Uterus (tissue), 4 donors: ENCODE results near the gene SPTLC2. TPM values are rescaled to one million over a fixed set of nuclear protein-coding genes. Genes with fewer than 3 reads are reported as not detected.

ENCODE experiments used
- DNase-seq, 2 donors: peaks; one replicate each; pipeline ENCODE4 v3.0.0-alpha.2; 2019 to 2020
- H3K27ac ChIP-seq, 2 donors: fragments of 200-600 bp; sonication (generic); 1 replicate in 1 of 2; 2 replicates in 1 of 2; pipeline ENCODE4 v1.5.1; 2016 to 2018
- H3K27me3 ChIP-seq, 2 donors: fragments of 200-600 bp; sonication (generic); one replicate each; pipeline ENCODE4 v1.5.1; 2018 to 2019; ENCODE audit warnings: control low read depth in 1 of 2
- H3K36me3 ChIP-seq, 2 donors: fragments of 200-600 bp; sonication (generic); one replicate each; pipeline ENCODE4 v1.5.1; 2019; ENCODE audit warnings: control low read depth in 1 of 2
- H3K4me1 ChIP-seq, 2 donors: fragments of 200-600 bp; sonication (generic); one replicate each; pipeline ENCODE4 v1.5.1; 2018 to 2019; ENCODE audit warnings: control low read depth in 1 of 2
- H3K4me3 ChIP-seq, 2 donors: fragments of 200-600 bp; sonication (generic); 1 replicate in 1 of 2; 2 replicates in 1 of 2; pipeline ENCODE4 v1.5.1; 2018 to 2019; ENCODE audit warnings: mild to moderate bottlenecking in 1 of 2
- H3K9me3 ChIP-seq, 2 donors: fragments of 200-600 bp; sonication (generic); one replicate each; pipeline ENCODE4 v1.5.1; 2019; ENCODE audit warnings: control low read depth in 1 of 2
- CTCF ChIP-seq, 4 experiments: fragments of 200-600 bp in 2 of 4; fragments of 450-650 bp in 2 of 4; sonication (generic) in 2 of 4; IDR thresholded peaks; one replicate each; pipeline ENCODE4 v1.5.1; 2016 to 2019; ENCODE audit warnings: antibody characterized with exemption in 4 of 4, mild to moderate bottlenecking in 2 of 4, moderate library complexity in 1 of 4
- POLR2A ChIP-seq, 2 donors: fragments of 450-650 bp; IDR thresholded peaks; one replicate each; pipeline ENCODE4 v1.6.1; 2016; ENCODE audit warnings: antibody characterized with exemption in 2 of 2, mild to moderate bottlenecking in 1 of 2, moderate library complexity in 1 of 2
- intact Hi-C: fragments of 100-400 bp; cut with DNase I; formaldehyde crosslinking; loops from one replicate; pipeline ENCODE4 v1.15.1; 2023; ENCODE audit warnings: low total_unique reads
- total RNA-seq, 4 donors: library from RNA; depleted of rRNA in 3 of 4; stranded (reverse); fragments of >200 nt in 3 of 4; gene quantifications; one replicate each; pipeline versions ENCODE4 v1.1.0 to v1.2.4, GENCODE V29; 2014 to 2023
- donor health status: DM: yes; HTN: yes; CAD: no.

SPTLC2 gene
- total RNA-seq, 4 donors from 2014 or later, result 12.3 to 64.2 (median 32.1) TPM

GRCh38 chr14:77585385-77585784 is 31.1 kb downstream of the SPTLC2 start:
- Histone ChIP-seq H3K27ac (no peak overlapping the region), H3K4me3 (no peak overlapping the region), H3K27me3 (no peaks in the 10 kb centered on the region), H3K36me3 (no peaks in the 10 kb centered on the region), H3K9me3 (no peaks in the 10 kb centered on the region), H3K4me1 (no peaks in the 10 kb centered on the region)
- TF ChIP-seq POLR2A (IDR thresholded peaks at IDR 0.05) (no peak), CTCF (IDR thresholded peaks at IDR 0.05) (no peak)
- DNase-seq, result no peak
- intact Hi-C loops, result no loop called here

- Histone ChIP-seq H3K27ac (no peak overlapping the region), H3K27me3 (no peaks in the 10 kb centered on the region), H3K36me3 (no peaks in the 10 kb centered on the region), H3K9me3 (no peaks in the 10 kb centered on the region), H3K4me3 (no peak overlapping the region), H3K4me1 (no peaks in the 10 kb centered on the region)
- no peak for TF ChIP-seq POLR2A (IDR thresholded peaks at IDR 0.05)
- TF ChIP-seq CTCF (IDR thresholded peaks at IDR 0.05), result no peak
- no peak for DNase-seq
- intact Hi-C loops, result no loop called here
Measured at GRCh38 chr14:77584809-77585208, 31.6 kb downstream of the SPTLC2 start.

- Histone ChIP-seq H3K9me3 (no peaks in the 10 kb centered on the region), H3K4me1 (no peaks in the 10 kb centered on the region), H3K27ac (no peak overlapping the region), H3K4me3 (no peak overlapping the region), H3K27me3 (no peaks in the 10 kb centered on the region), H3K36me3 (no peaks in the 10 kb centered on the region)
- intact Hi-C loops, result no loop called here
- no peak for DNase-seq
- TF ChIP-seq CTCF (IDR thresholded peaks at IDR 0.05), result no peak
- TF ChIP-seq POLR2A (IDR thresholded peaks at IDR 0.05), result no peak
Measured at GRCh38 chr14:77583657-77584056, 32.8 kb downstream of the SPTLC2 start.

- Histone ChIP-seq H3K4me1 (no peaks in the 10 kb centered on the region), H3K4me3 (no peak overlapping the region), H3K36me3 (no peaks in the 10 kb centered on the region), H3K27me3 (no peaks in the 10 kb centered on the region), H3K27ac (no peak overlapping the region), H3K9me3 (no peaks in the 10 kb centered on the region)
- DNase-seq, result no peak
- intact Hi-C loops, result no loop called here
- TF ChIP-seq POLR2A (IDR thresholded peaks at IDR 0.05) (no peak), CTCF (IDR thresholded peaks at IDR 0.05) (no peak)
Measured at GRCh38 chr14:77582511-77582910, 33.9 kb downstream of the SPTLC2 start.

- intact Hi-C loops, result no loop called here
- Histone ChIP-seq H3K4me1 (no peaks in the 10 kb centered on the region), H3K27me3 (no peaks in the 10 kb centered on the region), H3K9me3 (no peaks in the 10 kb centered on the region), H3K27ac (peak overlapping the region; percentile 30 to 43), H3K36me3 (no peaks in the 10 kb centered on the region), H3K4me3 (no peak overlapping the region)
- no peak for DNase-seq
- no peak for TF ChIP-seq CTCF (IDR thresholded peaks at IDR 0.05)
- no peak for TF ChIP-seq POLR2A (IDR thresholded peaks at IDR 0.05)
Measured at GRCh38 chr14:77580964-77581505, 35.4 kb downstream of the SPTLC2 start.
